GM12873 (cell line): ENCODE measurements around the gene CDC37L1.

Experiments
- CTCF ChIP-seq: IDR thresholded peaks from 2 replicates; pipeline ENCODE4 v1.5.1; 2012; ENCODE audit warnings: low read depth, mild to moderate bottlenecking, moderate library complexity, low read length, control low read depth; ENCODE audit not compliant: insufficient read depth; ENCODE audit errors: missing control alignments

CDC37L1 gene

GRCh38 chr9:4684820-4685219 is 5.5 kb downstream of the CDC37L1 start:
- no peak for TF ChIP-seq CTCF

GRCh38 chr9:4686112-4686511 is 6.7 kb downstream of the CDC37L1 start:
- TF ChIP-seq CTCF, result no peak

GRCh38 chr9:4686584-4686983 is 7.2 kb downstream of the CDC37L1 start:
- TF ChIP-seq CTCF, result no peak

- no peak for TF ChIP-seq CTCF
Observed at GRCh38 chr9:4689021-4689420, 9.7 kb downstream of the CDC37L1 start.

- no peak for TF ChIP-seq CTCF
Observed at GRCh38 chr9:4689687-4690104, 10.3 kb downstream of the CDC37L1 start.

GRCh38 chr9:4690144-4690543 is 10.8 kb downstream of the CDC37L1 start:
- TF ChIP-seq CTCF, result no peak

- no peak for TF ChIP-seq CTCF
Observed at GRCh38 chr9:4691795-4692194, 12.4 kb downstream of the CDC37L1 start.

- no peak for TF ChIP-seq CTCF
Observed at GRCh38 chr9:4700091-4700490, 20.7 kb downstream of the CDC37L1 start.
